ENCODE results near the gene TMEM273.

DNA sequence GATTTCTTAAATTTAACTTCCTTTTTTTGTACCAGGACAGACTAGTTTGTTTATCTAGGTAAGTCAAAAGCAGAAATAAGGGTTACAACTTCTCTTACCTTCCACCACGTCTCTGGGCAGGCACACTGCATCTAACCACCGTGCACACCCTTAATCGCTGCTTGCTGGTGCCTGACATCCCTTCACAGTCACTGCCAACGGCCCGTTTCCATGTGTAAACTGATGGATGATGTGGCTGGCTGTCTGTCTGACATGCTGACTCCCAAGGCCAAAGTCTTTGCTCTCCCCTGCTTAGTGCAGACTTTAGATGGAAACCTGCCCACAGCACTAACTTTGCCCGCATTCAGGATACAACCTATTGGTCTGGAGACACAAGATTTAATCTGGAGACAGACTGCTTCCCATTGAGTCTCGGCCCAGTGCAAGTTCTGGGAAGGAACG is 1.1 kb downstream of the TMEM273 start:
- TF ChIP-seq, protein P1, sequence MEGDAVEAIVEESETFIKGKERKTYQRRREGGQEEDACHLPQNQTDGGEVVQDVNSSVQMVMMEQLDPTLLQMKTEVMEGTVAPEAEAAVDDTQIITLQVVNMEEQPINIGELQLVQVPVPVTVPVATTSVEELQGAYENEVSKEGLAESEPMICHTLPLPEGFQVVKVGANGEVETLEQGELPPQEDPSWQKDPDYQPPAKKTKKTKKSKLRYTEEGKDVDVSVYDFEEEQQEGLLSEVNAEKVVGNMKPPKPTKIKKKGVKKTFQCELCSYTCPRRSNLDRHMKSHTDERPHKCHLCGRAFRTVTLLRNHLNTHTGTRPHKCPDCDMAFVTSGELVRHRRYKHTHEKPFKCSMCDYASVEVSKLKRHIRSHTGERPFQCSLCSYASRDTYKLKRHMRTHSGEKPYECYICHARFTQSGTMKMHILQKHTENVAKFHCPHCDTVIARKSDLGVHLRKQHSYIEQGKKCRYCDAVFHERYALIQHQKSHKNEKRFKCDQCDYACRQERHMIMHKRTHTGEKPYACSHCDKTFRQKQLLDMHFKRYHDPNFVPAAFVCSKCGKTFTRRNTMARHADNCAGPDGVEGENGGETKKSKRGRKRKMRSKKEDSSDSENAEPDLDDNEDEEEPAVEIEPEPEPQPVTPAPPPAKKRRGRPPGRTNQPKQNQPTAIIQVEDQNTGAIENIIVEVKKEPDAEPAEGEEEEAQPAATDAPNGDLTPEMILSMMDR (IDR thresholded peaks at IDR 0.05): no peak
- TF ChIP-seq ZFX (IDR thresholded peaks at IDR 0.05; ENCODE audit: borderline replicate concordance): no peak

Data from 22Rv1 (cell line).